ENCODE data around the gene RBL2.
"Not testable (repeated sequence)": the region's sequence is repeated elsewhere in the genome, so short reads cannot be mapped to it uniquely, and the experiment has no call there.

RBL2 gene

GRCh38 chr16:53523971-53524548 is 89.8 kb downstream of the RBL2 start:
- DNase-seq (no peak), ATAC-seq (no peak)
- H3K36me3 Mint-ChIP-seq (ENCODE audit: low read depth), result no peaks in the 10 kb centered on the region
- H3K4me1 Mint-ChIP-seq, result peaks cover 16% of the 10 kb centered on the region
- no peak overlapping the region for H3K27ac Mint-ChIP-seq
- H3K9me3 Mint-ChIP-seq, result no peaks in the 10 kb centered on the region
- H3K27me3 Mint-ChIP-seq, result no peaks in the 10 kb centered on the region
- H3K4me3 Mint-ChIP-seq, result no peak overlapping the region

GRCh38 chr16:53528797-53529196 is 94.5 kb downstream of the RBL2 start:
- no peak overlapping the region for H3K27ac Mint-ChIP-seq
- no peaks in the 10 kb centered on the region for H3K4me1 Mint-ChIP-seq
- H3K4me3 Mint-ChIP-seq, result no peak overlapping the region
- no peaks in the 10 kb centered on the region for H3K27me3 Mint-ChIP-seq
- no peaks in the 10 kb centered on the region for H3K36me3 Mint-ChIP-seq (ENCODE audit: low read depth)
- no peak for DNase-seq
- ATAC-seq, result no peak
- no peaks in the 10 kb centered on the region for H3K9me3 Mint-ChIP-seq

DNA sequence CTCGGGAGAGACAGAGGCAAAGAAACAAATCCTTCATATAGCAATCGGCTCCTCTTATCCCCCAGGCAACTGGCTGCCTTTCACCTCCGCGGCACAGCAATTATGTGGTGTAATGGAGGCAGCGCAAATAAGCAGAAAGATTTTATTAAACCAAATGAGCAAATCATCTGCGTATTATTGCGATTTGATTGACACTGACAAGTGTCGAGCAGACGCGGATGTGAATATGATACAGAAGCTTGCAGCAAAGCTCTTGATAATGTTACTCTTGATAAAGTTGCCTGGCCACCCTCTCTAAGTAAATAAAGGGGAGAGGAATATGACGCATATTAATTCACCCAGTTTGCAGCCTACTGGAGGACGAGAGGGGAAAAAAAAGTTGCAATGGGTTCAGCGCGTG is 95.2 kb downstream of the RBL2 start:
- H3K9me3 Mint-ChIP-seq, result no peaks in the 10 kb centered on the region
- H3K4me3 Mint-ChIP-seq, result no peak overlapping the region
- no peaks in the 10 kb centered on the region for H3K36me3 Mint-ChIP-seq (ENCODE audit: low read depth)
- no peak overlapping the region for H3K27ac Mint-ChIP-seq
- H3K27me3 Mint-ChIP-seq, result no peaks in the 10 kb centered on the region
- DNase-seq, result no peak
- ATAC-seq, result no peak
- peaks cover 6% of the 10 kb centered on the region for H3K4me1 Mint-ChIP-seq

DNA sequence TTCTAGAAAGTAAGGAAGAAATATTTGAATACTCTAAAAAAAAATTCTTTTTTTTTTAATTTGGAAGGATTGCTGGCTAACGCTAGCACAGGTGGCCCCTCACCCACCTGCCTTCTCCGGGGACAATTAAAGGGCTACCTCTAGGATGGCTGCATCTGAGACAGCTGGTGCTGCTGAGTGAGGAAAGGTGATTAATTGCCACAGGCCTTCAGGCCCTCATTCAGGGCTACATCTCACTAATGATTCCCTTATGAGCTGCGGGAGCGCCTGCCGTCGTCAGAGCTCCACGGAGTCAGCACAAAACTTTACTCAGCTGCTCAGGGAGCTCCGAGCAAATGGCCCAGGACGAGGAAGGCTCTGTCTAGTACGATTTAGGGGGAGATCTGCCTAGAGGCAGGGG is 95.8 kb downstream of the RBL2 start:
- ATAC-seq (no peak), DNase-seq (no peak)
- H3K4me1 Mint-ChIP-seq, result peaks cover 12% of the 10 kb centered on the region
- no peak overlapping the region for H3K4me3 Mint-ChIP-seq
- H3K27me3 Mint-ChIP-seq, result no peaks in the 10 kb centered on the region
- no peak overlapping the region for H3K27ac Mint-ChIP-seq
- H3K9me3 Mint-ChIP-seq, result no peaks in the 10 kb centered on the region
- no peaks in the 10 kb centered on the region for H3K36me3 Mint-ChIP-seq (ENCODE audit: low read depth)

- Mint-ChIP-seq H3K27me3 (no peaks in the 10 kb centered on the region), H3K4me1 (peaks cover 17% of the 10 kb centered on the region), H3K36me3 (ENCODE audit: low read depth) (no peaks in the 10 kb centered on the region), H3K27ac (no peak overlapping the region), H3K9me3 (no peaks in the 10 kb centered on the region), H3K4me3 (no peak overlapping the region)
- no peak for ATAC-seq
- DNase-seq, result no peak
Measured at GRCh38 chr16:53530741-53531140, 96.5 kb downstream of the RBL2 start.

GRCh38 chr16:53534206-53534605 is 99.9 kb downstream of the RBL2 start:
- no peak overlapping the region for H3K4me3 Mint-ChIP-seq
- peak overlapping the region; percentile 67 for H3K27ac Mint-ChIP-seq

GRCh38 chr16:53537626-53538025 is 103.4 kb downstream of the RBL2 start:
- no peak overlapping the region for H3K27ac Mint-ChIP-seq
- DNase-seq, result no peak

More at GRCh38 chr16:53534206-53534605, 99.9 kb downstream of the RBL2 start:
- H3K4me1 Mint-ChIP-seq, result peaks cover 29% of the 10 kb centered on the region
- H3K27me3 Mint-ChIP-seq, result no peaks in the 10 kb centered on the region
- DNase-seq, result no peak
- no peaks in the 10 kb centered on the region for H3K9me3 Mint-ChIP-seq
- ATAC-seq, result no peak
- no peaks in the 10 kb centered on the region for H3K36me3 Mint-ChIP-seq (ENCODE audit: low read depth)

GRCh38 chr16:53539346-53539745 is 105.1 kb downstream of the RBL2 start:
- H3K9me3 Mint-ChIP-seq, result not testable (repeated sequence)
- H3K4me1 Mint-ChIP-seq, result peaks cover 24% of the 10 kb centered on the region

More at GRCh38 chr16:53537626-53538025, 103.4 kb downstream of the RBL2 start:
- H3K27me3 Mint-ChIP-seq, result peaks cover 3% of the 10 kb centered on the region
- H3K4me3 Mint-ChIP-seq, result no peak overlapping the region
- no peaks in the 10 kb centered on the region for H3K36me3 Mint-ChIP-seq (ENCODE audit: low read depth)
- ATAC-seq, result no peak
- H3K4me1 Mint-ChIP-seq, result peaks cover 29% of the 10 kb centered on the region
- H3K9me3 Mint-ChIP-seq, result no peaks in the 10 kb centered on the region

DNA sequence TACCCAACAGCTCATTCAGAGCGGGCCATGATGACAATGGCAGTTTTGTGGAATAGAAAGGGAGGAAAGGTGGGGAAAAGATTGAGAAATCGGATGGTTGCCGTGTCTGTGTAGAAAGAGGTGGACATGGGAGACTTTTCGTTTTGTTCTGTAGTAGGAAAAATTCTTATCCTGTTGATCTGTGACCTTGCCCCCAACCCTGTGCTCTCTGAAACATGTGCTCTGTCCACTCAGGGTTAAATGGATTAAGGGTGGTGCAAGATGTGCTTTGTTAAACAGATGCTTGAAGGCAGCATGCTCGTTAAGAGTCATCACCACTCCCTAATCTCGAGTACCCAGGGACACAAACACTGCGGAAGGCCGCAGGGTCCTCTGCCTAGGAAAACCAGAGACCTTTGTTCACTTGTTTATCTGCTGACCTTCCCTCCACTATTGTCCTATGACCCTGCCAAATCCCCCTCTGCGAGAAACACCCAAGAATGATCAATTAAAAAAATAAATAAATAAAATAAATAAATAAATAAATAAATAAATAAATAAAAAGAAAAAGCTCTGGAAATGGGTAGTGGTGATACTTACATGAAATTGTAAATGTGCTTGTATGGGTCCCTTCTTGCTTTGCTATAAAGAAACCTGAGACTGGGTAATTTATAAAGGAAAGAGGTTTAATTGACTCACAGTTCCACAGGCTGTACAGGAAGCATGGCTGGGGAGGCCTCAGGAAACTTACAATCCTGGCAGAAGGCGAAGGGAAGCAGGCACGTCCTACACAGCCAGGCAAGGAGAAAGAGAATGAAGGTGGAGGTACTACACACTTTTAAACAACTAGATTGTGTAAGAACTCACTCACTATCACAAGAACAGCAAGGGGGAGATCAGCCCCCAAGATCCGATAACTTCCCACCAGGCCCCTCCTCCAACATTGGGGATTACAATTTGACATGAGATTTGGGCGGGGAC is 105.8 kb downstream of the RBL2 start:
- H3K4me3 Mint-ChIP-seq, ATAC-seq: not testable (repeated sequence)
- H3K27me3 Mint-ChIP-seq, result peaks cover 11% of the 10 kb centered on the region

More at GRCh38 chr16:53539346-53539745, 105.1 kb downstream of the RBL2 start:
- H3K4me3 Mint-ChIP-seq; H3K36me3 Mint-ChIP-seq (ENCODE audit: low read depth); H3K27ac Mint-ChIP-seq; ATAC-seq; DNase-seq: not testable (repeated sequence)
- H3K27me3 Mint-ChIP-seq, result peaks cover 11% of the 10 kb centered on the region

More for the DNA sequence above, 105.8 kb downstream of the RBL2 start:
- H3K4me1 Mint-ChIP-seq, result peaks cover 23% of the 10 kb centered on the region
- not testable (repeated sequence) for H3K36me3 Mint-ChIP-seq (ENCODE audit: low read depth); H3K27ac Mint-ChIP-seq; DNase-seq; H3K9me3 Mint-ChIP-seq
